Calu3 (cell line): ENCODE data around the gene ZBTB20. TPM values are rescaled to one million over a fixed set of nuclear protein-coding genes. Genes with fewer than 3 reads are reported as not detected.

Source experiments
- BruUV-seq: library from RNA; stranded (reverse); fragments of 400-500 nt; replicated peaks from 2 replicates; lab custom pipeline; 2021; lab: Mats Ljungman, UMichigan
- CTCF ChIA-PET: fragments of 300-600 bp; sonication (Branson Sonifier 250); formaldehyde crosslinking; loops from one replicate; lab custom pipeline; 2022; ENCODE audit warnings: antibody characterized with exemption; lab: Charles Lee
- DNase-seq: peaks from one replicate; pipeline ENCODE4 v3.0.0; 2022
- H3K27ac Mint-ChIP-seq: one replicate; pipeline ENCODE4 v1.8.0; 2022; ENCODE audit warnings: mixed read lengths; ENCODE audit not compliant: unreplicated experiment
- H3K27me3 Mint-ChIP-seq: one replicate; pipeline ENCODE4 v1.8.0; 2022; ENCODE audit warnings: mixed read lengths; ENCODE audit not compliant: unreplicated experiment
- H3K36me3 Mint-ChIP-seq: one replicate; pipeline ENCODE4 v1.8.0; 2022; ENCODE audit warnings: mild to moderate bottlenecking, moderate library complexity, mixed read lengths; ENCODE audit not compliant: insufficient read depth, unreplicated experiment
- H3K4me1 Mint-ChIP-seq: one replicate; pipeline ENCODE4 v1.8.0; 2022; ENCODE audit warnings: mild to moderate bottlenecking, low read depth, mixed read lengths; ENCODE audit not compliant: unreplicated experiment
- H3K4me3 Mint-ChIP-seq: one replicate; pipeline ENCODE4 v1.8.0; 2022; ENCODE audit warnings: mild to moderate bottlenecking, low read depth, moderate library complexity, mixed read lengths; ENCODE audit not compliant: unreplicated experiment
- H3K9me3 Mint-ChIP-seq: one replicate; pipeline ENCODE4 v1.8.0; 2022; ENCODE audit warnings: low read depth, mixed read lengths; ENCODE audit not compliant: unreplicated experiment
- intact Hi-C: fragments of 100-400 bp; cut with micrococcal nuclease; formaldehyde crosslinking; loops from one replicate; pipeline ENCODE4 v1.10.0; 2022; ENCODE audit not compliant: unreplicated experiment
- total RNA-seq: library from RNA; stranded (reverse); gene quantifications from 2 replicates; pipeline ENCODE4 v1.2.3, GENCODE V29; 2022
- TF ChIP-seq, protein P1 (sequence below): fragments of 200-600 bp; IDR thresholded peaks from one replicate; pipeline ENCODE4 v1.8.0; 2022; ENCODE audit warnings: antibody characterized with exemption; ENCODE audit not compliant: unreplicated experiment

Gene ZBTB20
- total RNA-seq, 1 experiment from 2014 or later, result 24.1 TPM

DNA sequence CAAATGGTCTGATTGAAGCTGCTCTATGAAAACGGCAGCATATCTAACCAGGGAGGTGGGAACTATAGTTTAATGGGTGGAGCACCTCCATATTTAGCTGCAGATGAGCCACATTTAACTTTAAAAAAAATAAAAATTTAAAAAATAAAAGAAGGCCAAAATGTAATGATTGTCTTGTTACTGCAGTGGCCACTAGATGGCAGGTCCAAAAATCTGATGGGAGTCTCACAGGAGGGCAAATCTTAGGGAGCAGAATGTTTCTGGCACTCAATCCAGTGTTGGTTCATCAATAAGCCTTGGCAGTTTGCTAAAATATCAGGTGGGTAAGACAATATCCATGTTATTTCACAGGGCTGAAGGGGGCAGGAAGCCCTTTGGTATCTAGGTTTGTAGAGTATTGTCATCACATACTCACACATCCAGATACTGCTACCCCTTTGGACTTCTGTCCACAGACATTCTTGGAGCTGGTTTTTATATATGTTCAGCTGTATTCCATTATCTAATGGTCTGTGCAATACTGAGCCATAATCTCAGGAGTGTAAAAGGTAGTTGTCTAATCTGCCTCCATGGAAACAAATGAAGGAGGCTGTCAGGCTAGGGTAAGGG, 619.9 kb downstream of the ZBTB20 start:
- CTCF ChIA-PET, result no interaction called here
- intact Hi-C loops, result loop anchor here (1.0 kb wide), 1 partner anchor 171 kb away; no protein-coding TSS in a partner anchor
- TF ChIP-seq, protein P1, sequence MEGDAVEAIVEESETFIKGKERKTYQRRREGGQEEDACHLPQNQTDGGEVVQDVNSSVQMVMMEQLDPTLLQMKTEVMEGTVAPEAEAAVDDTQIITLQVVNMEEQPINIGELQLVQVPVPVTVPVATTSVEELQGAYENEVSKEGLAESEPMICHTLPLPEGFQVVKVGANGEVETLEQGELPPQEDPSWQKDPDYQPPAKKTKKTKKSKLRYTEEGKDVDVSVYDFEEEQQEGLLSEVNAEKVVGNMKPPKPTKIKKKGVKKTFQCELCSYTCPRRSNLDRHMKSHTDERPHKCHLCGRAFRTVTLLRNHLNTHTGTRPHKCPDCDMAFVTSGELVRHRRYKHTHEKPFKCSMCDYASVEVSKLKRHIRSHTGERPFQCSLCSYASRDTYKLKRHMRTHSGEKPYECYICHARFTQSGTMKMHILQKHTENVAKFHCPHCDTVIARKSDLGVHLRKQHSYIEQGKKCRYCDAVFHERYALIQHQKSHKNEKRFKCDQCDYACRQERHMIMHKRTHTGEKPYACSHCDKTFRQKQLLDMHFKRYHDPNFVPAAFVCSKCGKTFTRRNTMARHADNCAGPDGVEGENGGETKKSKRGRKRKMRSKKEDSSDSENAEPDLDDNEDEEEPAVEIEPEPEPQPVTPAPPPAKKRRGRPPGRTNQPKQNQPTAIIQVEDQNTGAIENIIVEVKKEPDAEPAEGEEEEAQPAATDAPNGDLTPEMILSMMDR, result peak; percentile 70
- Mint-ChIP-seq H3K36me3 (no peaks in the 10 kb centered on the region), H3K9me3 (no peaks in the 10 kb centered on the region), H3K27me3 (no peaks in the 10 kb centered on the region), H3K27ac (no peak overlapping the region), H3K4me3 (no peak overlapping the region), H3K4me1 (no peaks in the 10 kb centered on the region)
- BruUV-seq, result no TSS peak
- peak; percentile 10 for DNase-seq

DNA sequence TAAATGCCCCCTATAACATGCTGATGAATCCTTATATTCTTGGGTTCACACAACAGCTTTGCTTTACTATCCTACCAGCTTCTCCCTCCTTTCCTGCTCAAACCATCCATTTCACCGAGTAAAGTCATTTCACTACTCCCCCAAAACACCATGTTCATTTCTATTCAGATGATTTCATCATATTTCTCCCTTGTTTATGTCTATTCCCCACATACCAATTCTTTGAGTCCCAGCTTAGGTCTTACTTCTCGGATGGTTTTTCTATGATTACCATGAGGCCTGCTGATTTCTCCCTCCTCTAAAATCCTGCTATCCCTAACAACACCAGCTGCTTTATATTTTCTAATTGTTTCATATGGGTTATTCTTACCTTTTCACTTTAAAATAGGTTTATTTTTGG, 621.8 kb downstream of the ZBTB20 start:
- Mint-ChIP-seq H3K27ac (no peak overlapping the region), H3K27me3 (no peaks in the 10 kb centered on the region), H3K36me3 (no peaks in the 10 kb centered on the region), H3K4me1 (no peaks in the 10 kb centered on the region), H3K4me3 (no peak overlapping the region), H3K9me3 (no peaks in the 10 kb centered on the region)
- TF ChIP-seq, protein P1, result no peak
- no peak for DNase-seq
- intact Hi-C loops, result no loop called here
- BruUV-seq, result no TSS peak
- CTCF ChIA-PET, result no interaction called here

DNA sequence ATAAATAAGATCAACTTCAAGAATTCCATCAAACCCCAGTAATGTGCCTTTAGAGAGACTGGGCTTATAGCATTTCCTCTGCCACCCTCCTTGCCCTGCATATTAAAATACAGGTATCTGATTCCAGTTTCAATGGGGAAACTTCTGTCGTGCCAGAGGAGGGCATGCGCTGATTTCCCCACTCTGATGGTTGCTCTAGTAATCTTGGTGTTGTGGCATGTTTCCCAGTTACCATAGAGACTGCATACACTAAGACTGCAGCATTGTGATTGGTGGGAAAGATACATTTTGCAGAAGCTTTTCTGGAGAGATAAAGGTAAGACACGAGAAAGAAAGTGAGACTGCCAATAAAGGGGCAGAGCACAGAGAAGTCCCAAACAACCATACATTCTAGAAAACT, 627.7 kb downstream of the ZBTB20 start:
- no peak overlapping the region for H3K4me3 Mint-ChIP-seq
- CTCF ChIA-PET, result interaction anchor here (1.2 kb wide), 1 partner anchor 61 kb away, joined by 3 read pairs; no protein-coding TSS in a partner anchor
- no peaks in the 10 kb centered on the region for H3K27me3 Mint-ChIP-seq
- BruUV-seq, result no TSS peak
- no peaks in the 10 kb centered on the region for H3K9me3 Mint-ChIP-seq
- peak; percentile 29 for DNase-seq
- no peak overlapping the region for H3K27ac Mint-ChIP-seq
- TF ChIP-seq, protein P1, result no peak
- H3K4me1 Mint-ChIP-seq, result no peaks in the 10 kb centered on the region
- intact Hi-C loops, result no loop called here
- no peaks in the 10 kb centered on the region for H3K36me3 Mint-ChIP-seq

DNA sequence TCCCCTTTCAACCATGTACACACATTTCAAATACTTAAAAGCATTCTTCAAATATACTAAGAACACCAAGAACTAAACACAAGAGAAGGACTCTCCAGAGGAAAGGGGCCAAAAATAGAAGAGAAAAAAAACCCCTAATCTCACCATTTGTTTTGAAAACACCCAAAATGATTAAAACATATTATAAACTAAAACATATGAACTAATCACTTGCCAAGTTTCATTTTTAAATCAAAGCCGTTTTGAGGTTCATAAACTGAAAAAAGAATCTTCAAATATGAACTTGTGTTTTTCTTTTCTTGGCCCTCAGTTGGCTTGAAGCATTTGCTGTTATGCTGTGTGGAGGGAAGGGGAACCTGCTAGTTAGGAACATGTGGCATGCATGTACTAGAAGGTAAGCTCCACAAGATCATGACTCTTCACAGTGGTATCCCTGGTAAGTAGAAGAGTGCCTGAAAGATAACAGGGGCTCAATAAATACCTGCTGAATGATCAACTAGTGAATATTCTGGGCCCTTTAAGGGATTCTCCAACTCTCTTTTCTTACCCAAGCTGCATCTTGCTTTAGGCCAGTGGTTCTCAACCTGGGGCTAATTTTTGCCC, 628.8 kb downstream of the ZBTB20 start:
- Mint-ChIP-seq H3K36me3 (no peaks in the 10 kb centered on the region), H3K4me3 (no peak overlapping the region), H3K27ac (no peak overlapping the region), H3K27me3 (no peaks in the 10 kb centered on the region), H3K9me3 (no peaks in the 10 kb centered on the region), H3K4me1 (no peaks in the 10 kb centered on the region)
- DNase-seq, result no peak
- TF ChIP-seq, protein P1, result no peak
- intact Hi-C loops, result no loop called here
- CTCF ChIA-PET, result no interaction called here
- BruUV-seq, result no TSS peak
